Keratinocyte (primary cell): ENCODE measurements around the gene AKAP13. TPM values are rescaled to one million over a fixed set of nuclear protein-coding genes. Genes with fewer than 3 reads are reported as not detected.

ENCODE experiments used
- DNase-seq: peaks from one replicate; pipeline ENCODE4 v3.0.0-alpha.2; 2011; ENCODE audit warnings: low read depth, missing footprints, low spot score
- FAIRE-seq: peaks from 2 replicates; lab custom pipeline; 2011; peaks lifted over from hg19 to GRCh38; lab: Jason Lieb, UNC
- H2AFZ ChIP-seq: 2 replicates; pipeline ENCODE4 v1.6.0; 2012; ENCODE audit warnings: low read length, control low read depth, inconsistent platforms; ENCODE audit not compliant: control insufficient read depth
- H3K27ac ChIP-seq: 2 replicates; pipeline ENCODE4 v1.5.1; 2011; ENCODE audit warnings: low read length; ENCODE audit not compliant: control insufficient read depth, insufficient read depth
- H3K27me3 ChIP-seq: 3 replicates; pipeline ENCODE4 v1.6.0; 2011; ENCODE audit warnings: low read length; ENCODE audit not compliant: control insufficient read depth, insufficient read depth; ENCODE audit errors: extremely low read depth
- H3K36me3 ChIP-seq, 2 experiments: 2 replicates in 1 of 2; 3 replicates in 1 of 2; pipeline ENCODE4 v1.5.1; 2011; ENCODE audit warnings: low read length in 2 of 2, mild to moderate bottlenecking in 1 of 2; ENCODE audit not compliant: control insufficient read depth in 2 of 2, insufficient read depth in 2 of 2; ENCODE audit errors: extremely low read depth in 1 of 2
- H3K4me1 ChIP-seq: 3 replicates; pipeline ENCODE4 v1.5.1; 2011; ENCODE audit warnings: low read length; ENCODE audit not compliant: control insufficient read depth, insufficient read depth; ENCODE audit errors: extremely low read depth
- H3K4me2 ChIP-seq: 3 replicates; pipeline ENCODE4 v1.6.0; 2011; ENCODE audit warnings: low read depth, low read length; ENCODE audit not compliant: control insufficient read depth, insufficient read depth; ENCODE audit errors: extremely low read depth
- H3K4me3 ChIP-seq, 3 experiments: fragments of 200-600 bp in 1 of 3; sonication (generic) in 1 of 3; 2 replicates in 2 of 3; 3 replicates in 1 of 3; pipeline ENCODE4 v1.5.1; 2011 to 2016; ENCODE audit warnings: low read length in 3 of 3, mild to moderate bottlenecking in 3 of 3, control low read depth in 2 of 3, inconsistent platforms in 1 of 3, low read depth in 1 of 3, mixed read lengths in 1 of 3, mixed run types in 1 of 3, moderate library complexity in 1 of 3; ENCODE audit not compliant: control insufficient read depth in 2 of 3, insufficient read depth in 2 of 3; ENCODE audit errors: extremely low read depth in 1 of 3
- H3K79me2 ChIP-seq: 2 replicates; pipeline ENCODE4 v1.6.0; 2012; ENCODE audit warnings: low read length; ENCODE audit not compliant: control insufficient read depth, insufficient read depth
- H3K9ac ChIP-seq: 3 replicates; pipeline ENCODE4 v1.6.0; 2011; ENCODE audit warnings: low read length; ENCODE audit not compliant: control insufficient read depth, insufficient read depth; ENCODE audit errors: extremely low read depth
- H3K9me1 ChIP-seq: 3 replicates; pipeline ENCODE4 v1.6.0; 2011; ENCODE audit warnings: low read length; ENCODE audit not compliant: control insufficient read depth, insufficient read depth; ENCODE audit errors: extremely low read depth
- H3K9me3 ChIP-seq: 2 replicates; pipeline ENCODE4 v1.5.1; 2012; ENCODE audit warnings: low read depth, low read length; ENCODE audit not compliant: control insufficient read depth
- H4K20me1 ChIP-seq: 3 replicates; pipeline ENCODE4 v1.6.0; 2011; ENCODE audit warnings: low read length; ENCODE audit not compliant: control insufficient read depth, insufficient read depth; ENCODE audit errors: extremely low read depth
- EZH2 ChIP-seq: IDR thresholded peaks from one replicate; pipeline ENCODE4 v1.6.1; 2012; ENCODE audit warnings: inconsistent platforms, mild to moderate bottlenecking, low read length, moderate library complexity
- dilution Hi-C: fragments of 300-500 bp; cut with MboI; formaldehyde crosslinking; loops from one replicate; pipeline ENCODE4 v1.7.0; 2020; ENCODE audit warnings: low sequenced_read_pairs; ENCODE audit not compliant: extremely low pct_ligation_motif_present
- polyA plus RNA-seq, 5 experiments: library from polyadenylated mRNA; depleted of rRNA in 3 of 5; stranded (reverse) in 3 of 5; stranded (forward) in 1 of 5; unstranded in 1 of 5; fragments of >200 nt; gene quantifications; 1 replicate in 1 of 5; 2 replicates in 3 of 5; 3 replicates in 1 of 5; pipeline versions ENCODE4 v1.2.1 to v1.2.3, GENCODE V29; 2011 to 2012; ENCODE audit warnings: missing spikeins in 2 of 5, low read depth in 1 of 5, low replicate concordance in 1 of 5
- TF ChIP-seq, protein P1 (sequence below), 3 experiments: IDR thresholded peaks in 1 of 3; conservative IDR thresholded peaks in 1 of 3; optimal IDR thresholded peaks in 1 of 3; 2 replicates in 2 of 3; 3 replicates in 1 of 3; pipeline versions ENCODE3 to v1.5.1; 2011; ENCODE audit warnings: low read length in 3 of 3, mild to moderate bottlenecking in 3 of 3, moderate library complexity in 2 of 3, control low read depth in 1 of 3, inconsistent platforms in 1 of 3; ENCODE audit not compliant: insufficient read depth in 2 of 3; ENCODE audit errors: extremely low read depth in 1 of 3

Gene AKAP13
- polyA plus RNA-seq, 1 donor (not counting 4 experiments of a cell fraction or from before 2014, with no cell fraction given), result 16.7 TPM

- dilution Hi-C loops, result no loop called here
- Histone ChIP-seq H3K9ac (no peak overlapping the region), H2AFZ (no peak overlapping the region), H3K79me2 (peaks cover 91% of the 10 kb centered on the region), H3K4me2 (no peak overlapping the region), H3K4me1 (peaks cover 22% of the 10 kb centered on the region), H3K4me3 (no peak overlapping the region), H3K9me3 (no peaks in the 10 kb centered on the region), H3K36me3 (no peaks in the 10 kb centered on the region), H3K9me1 (no peaks in the 10 kb centered on the region), H3K27ac (no peak overlapping the region), H4K20me1 (no peaks in the 10 kb centered on the region), H3K27me3 (no peaks in the 10 kb centered on the region)
- DNase-seq (no peak), FAIRE-seq (no peak)
- TF ChIP-seq, protein P1, sequence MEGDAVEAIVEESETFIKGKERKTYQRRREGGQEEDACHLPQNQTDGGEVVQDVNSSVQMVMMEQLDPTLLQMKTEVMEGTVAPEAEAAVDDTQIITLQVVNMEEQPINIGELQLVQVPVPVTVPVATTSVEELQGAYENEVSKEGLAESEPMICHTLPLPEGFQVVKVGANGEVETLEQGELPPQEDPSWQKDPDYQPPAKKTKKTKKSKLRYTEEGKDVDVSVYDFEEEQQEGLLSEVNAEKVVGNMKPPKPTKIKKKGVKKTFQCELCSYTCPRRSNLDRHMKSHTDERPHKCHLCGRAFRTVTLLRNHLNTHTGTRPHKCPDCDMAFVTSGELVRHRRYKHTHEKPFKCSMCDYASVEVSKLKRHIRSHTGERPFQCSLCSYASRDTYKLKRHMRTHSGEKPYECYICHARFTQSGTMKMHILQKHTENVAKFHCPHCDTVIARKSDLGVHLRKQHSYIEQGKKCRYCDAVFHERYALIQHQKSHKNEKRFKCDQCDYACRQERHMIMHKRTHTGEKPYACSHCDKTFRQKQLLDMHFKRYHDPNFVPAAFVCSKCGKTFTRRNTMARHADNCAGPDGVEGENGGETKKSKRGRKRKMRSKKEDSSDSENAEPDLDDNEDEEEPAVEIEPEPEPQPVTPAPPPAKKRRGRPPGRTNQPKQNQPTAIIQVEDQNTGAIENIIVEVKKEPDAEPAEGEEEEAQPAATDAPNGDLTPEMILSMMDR (optimal IDR thresholded peaks at IDR 0.05 in 1 of 3, IDR thresholded peaks at IDR 0.05 in 1 of 3, conservative IDR thresholded peaks at IDR 0.05 in 1 of 3; ENCODE audit: extremely low read depth in 1 of 3, insufficient read depth in 2 of 3, low read length in 3 of 3), result no peak
- TF ChIP-seq EZH2, result no peak
These were observed 20.8 kb downstream of the AKAP13 start for GRCh38 chr15:85401108-85401774.

DNA sequence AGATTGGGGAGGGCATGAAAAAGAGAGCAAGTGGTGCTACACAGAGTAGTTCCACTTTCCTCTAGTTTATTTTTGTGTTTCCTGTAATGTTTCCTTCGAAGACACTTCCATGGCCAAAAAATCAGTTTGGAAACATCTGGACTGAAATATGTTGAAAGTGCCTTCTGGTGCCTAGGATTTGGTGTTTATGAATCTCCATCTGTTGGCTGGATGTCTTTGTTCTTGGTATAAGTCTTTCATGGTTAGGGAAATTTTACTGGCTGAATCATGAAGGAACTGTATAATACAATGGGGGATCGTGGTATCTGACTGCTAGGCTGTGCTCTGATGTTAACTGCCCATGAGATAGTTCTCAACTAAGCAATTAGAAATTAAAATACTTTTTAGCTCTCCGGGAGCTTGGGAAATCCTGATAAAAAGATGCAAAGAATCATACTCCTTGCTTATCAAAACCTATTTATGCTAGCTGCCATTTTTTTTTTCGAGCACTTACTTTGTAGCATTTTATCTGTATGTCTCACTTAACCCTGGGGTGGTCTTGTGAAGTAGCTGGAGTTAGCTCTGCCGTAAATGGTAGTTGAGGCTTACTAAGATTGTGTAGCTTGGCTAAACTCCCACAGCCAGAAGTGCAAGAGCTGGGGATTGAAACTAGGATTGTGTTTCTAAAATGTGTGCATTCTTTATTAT lies 21.9 kb downstream of the AKAP13 start:
- H3K9ac ChIP-seq, result no peak overlapping the region
- no peak for TF ChIP-seq EZH2
- TF ChIP-seq, protein P1 (optimal IDR thresholded peaks at IDR 0.05 in 1 of 3, IDR thresholded peaks at IDR 0.05 in 1 of 3, conservative IDR thresholded peaks at IDR 0.05 in 1 of 3; ENCODE audit: extremely low read depth in 1 of 3, insufficient read depth in 2 of 3, low read length in 3 of 3), result no peak
- H2AFZ ChIP-seq, result no peak overlapping the region
- H3K79me2 ChIP-seq, result peaks cover 93% of the 10 kb centered on the region
- H3K9me1 ChIP-seq, result no peaks in the 10 kb centered on the region
- H4K20me1 ChIP-seq, result no peaks in the 10 kb centered on the region
- H3K36me3 ChIP-seq, result no peaks in the 10 kb centered on the region
- no peak overlapping the region for H3K4me2 ChIP-seq
- no peak overlapping the region for H3K4me3 ChIP-seq
- no peaks in the 10 kb centered on the region for H3K9me3 ChIP-seq
- dilution Hi-C loops, result no loop called here
- FAIRE-seq, result no peak
- no peak overlapping the region for H3K27ac ChIP-seq
- peaks cover 23% of the 10 kb centered on the region for H3K4me1 ChIP-seq
- no peaks in the 10 kb centered on the region for H3K27me3 ChIP-seq
- DNase-seq, result no peak
